GM18868 (cell line): Measurements from ENCODE around the gene ATG9B.
"Not testable (repeated sequence)": the region's sequence is repeated elsewhere in the genome, so short reads cannot be mapped to it uniquely, and the experiment has no call there.

Experiments used
- ATAC-seq: cut with Tn5 transposase; IDR thresholded peaks from one replicate; pipeline ENCODE4 v1.9.1; 2021; ENCODE audit warnings: mild to moderate bottlenecking, moderate library complexity; ENCODE audit not compliant: unreplicated experiment

ATG9B gene

DNA sequence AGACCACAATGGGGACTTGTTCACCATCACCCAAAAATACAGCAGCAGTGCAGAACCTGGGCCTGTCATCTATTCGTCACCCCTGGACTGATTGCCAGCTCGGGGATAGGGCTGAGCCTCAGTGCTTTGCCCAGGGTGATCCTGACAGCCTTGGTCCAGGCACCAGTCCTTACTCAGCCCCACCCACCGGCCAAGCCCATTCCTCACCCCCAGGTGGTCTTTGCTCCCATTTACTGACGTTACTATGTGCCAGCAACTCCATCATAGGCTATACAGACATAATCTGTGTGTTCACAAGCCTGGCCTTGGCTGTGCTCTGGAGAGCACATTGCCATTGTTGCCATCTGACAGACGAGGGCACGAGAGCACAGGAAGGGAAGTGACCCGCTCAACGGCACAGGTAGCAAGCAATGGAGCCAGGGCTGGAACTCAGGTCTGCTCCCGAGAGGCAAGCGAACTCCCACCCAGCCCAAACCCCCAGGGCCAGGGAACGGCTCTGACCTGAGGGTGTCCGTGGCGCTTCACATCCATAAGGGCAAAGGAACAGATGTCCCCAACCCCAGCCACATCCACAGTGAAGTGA lies 6.8 kb downstream of the ATG9B start:
- ATAC-seq, result no peak

DNA sequence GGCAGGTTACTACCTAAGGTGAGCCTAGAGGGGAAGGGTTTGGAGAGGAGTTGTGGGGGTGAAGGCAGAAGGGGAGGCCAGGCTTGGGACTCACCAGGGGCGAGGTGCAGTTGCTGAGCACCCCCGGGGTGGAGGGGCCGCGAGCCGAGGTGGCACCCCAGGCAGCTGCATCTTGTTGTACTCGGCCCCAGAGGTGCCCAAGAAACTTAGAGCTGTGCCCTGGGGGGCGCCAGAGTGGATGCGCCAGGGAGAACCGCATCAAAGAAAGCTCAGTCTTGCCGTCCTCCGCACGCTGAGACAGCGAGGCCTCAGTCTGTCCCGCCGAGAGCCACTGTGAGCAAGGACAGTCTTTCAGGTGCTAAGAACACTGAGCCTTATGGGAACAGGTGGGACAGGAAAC lies 7.4 kb downstream of the ATG9B start:
- ATAC-seq, result no peak

DNA sequence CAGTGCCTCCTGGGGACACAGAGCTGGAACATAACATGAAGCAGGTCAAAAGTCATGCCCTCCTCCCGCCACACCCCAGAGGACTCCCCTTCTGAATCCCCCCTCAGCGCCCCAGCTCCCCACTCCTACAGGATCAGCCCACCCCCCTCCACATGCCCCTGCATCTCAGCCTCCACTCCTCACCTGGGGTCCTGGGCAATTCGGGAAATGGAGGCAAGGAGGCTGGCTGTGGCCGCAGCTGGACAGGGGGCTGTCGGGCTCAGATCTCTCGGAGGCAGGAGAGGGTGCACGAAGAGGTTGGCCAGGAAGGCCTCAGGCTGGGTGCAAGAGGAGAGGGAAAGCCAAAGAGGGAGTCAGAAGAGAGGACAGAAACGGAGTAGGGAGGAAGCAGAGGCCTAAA lies 7.8 kb downstream of the ATG9B start:
- no peak for ATAC-seq

DNA sequence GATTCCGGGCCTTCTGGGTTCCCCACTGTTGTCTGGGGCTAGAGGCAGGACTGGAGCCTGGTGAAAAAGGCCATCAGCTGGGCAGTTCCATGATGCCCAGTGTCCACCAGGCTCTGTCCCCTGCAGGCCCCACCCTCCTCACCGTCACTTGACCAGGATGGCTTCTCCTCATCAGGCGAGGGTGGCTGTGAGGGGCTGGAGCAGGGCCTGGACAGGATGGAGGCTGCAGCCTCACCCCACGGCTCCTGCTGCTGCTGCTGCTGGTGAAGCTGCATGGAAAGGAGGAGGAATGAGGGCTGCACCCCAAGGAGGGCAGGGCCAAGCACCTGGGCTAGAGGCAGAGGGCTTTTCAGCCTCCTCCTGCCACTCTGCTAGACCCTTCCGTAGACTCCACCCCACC lies 8.3 kb downstream of the ATG9B start:
- no peak for ATAC-seq

DNA sequence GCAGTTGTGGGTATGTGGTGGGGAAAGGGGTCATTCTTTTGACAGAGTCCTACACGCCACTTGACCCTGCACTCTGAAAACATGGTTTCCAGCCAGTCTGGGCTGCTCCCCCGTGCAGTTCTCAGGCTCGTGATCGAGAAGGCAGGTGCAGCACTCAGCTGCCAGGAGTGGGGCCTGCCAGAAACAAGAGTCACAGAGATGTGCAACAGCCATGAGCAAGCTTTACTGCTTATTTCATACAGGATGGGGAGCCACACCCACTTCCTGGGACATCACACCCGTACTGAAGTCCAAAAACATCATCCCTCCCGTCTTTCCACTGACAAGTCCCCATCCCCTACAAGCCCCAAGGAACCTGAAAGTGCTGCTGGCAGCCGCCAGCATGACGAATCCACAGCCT lies 9.3 kb downstream of the ATG9B start:
- ATAC-seq, result no peak

DNA sequence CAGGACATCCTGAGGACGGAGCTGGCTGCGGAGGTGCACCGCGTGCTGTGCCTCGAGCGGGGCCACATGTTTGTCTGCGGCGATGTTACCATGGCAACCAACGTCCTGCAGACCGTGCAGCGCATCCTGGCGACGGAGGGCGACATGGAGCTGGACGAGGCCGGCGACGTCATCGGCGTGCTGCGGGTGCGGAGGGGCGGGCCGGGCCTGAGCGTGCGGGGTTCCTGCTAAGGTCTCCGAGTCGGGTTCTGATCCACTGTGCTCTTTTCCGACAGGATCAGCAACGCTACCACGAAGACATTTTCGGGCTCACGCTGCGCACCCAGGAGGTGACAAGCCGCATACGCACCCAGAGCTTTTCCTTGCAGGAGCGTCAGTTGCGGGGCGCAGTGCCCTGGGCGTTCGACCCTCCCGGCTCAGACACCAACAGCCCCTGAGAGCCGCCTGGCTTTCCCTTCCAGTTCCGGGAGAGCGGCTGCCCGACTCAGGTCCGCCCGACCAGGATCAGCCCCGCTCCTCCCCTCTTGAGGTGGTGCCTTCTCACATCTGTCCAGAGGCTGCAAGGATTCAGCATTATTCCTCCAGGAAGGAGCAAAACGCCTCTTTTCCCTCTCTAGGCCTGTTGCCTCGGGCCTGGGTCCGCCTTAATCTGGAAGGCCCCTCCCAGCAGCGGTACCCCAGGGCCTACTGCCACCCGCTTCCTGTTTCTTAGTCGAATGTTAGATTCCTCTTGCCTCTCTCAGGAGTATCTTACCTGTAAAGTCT lies 10.4 kb downstream of the ATG9B start:
- ATAC-seq, result no peak

DNA sequence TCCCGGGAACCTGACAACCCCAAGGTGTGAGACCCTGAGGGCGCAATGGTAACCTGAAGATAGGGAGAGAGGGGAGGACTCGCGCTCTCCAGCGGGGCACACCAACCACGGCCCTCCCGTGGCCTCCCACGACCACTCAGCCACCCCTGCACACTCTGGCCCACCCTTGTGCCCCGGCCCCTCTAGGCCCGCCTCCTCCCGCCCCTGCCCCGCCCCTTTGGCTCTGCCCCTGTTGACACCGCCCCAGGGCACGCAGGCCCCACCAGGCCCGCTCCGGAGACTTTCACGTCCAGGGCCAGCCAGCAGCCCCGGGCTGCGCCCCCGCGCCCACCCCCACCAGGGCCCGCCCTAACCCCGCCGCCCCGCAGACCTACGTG lies 10.9 kb downstream of the ATG9B start:
- no peak for ATAC-seq

DNA sequence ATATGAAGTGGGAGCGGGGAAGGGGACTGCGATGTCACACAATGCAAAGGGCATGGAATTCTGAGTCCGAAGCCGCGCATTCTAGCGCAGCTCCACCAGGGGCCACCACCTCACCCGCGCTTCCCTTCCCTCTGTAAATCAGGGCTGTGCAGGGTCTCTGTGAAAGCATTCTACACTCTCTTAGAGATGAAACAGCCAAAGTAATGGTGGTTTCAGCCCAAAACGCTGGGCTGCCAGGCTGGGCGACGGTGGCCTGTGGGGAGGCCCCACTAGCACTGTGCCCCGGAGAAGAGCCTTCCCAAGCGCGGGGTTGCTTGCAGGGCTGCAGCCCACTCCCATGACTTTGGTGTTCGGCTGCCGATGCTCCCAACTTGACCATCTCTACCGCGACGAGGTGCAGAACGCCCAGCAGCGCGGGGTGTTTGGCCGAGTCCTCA lies 11.4 kb downstream of the ATG9B start:
- ATAC-seq, result no peak

DNA sequence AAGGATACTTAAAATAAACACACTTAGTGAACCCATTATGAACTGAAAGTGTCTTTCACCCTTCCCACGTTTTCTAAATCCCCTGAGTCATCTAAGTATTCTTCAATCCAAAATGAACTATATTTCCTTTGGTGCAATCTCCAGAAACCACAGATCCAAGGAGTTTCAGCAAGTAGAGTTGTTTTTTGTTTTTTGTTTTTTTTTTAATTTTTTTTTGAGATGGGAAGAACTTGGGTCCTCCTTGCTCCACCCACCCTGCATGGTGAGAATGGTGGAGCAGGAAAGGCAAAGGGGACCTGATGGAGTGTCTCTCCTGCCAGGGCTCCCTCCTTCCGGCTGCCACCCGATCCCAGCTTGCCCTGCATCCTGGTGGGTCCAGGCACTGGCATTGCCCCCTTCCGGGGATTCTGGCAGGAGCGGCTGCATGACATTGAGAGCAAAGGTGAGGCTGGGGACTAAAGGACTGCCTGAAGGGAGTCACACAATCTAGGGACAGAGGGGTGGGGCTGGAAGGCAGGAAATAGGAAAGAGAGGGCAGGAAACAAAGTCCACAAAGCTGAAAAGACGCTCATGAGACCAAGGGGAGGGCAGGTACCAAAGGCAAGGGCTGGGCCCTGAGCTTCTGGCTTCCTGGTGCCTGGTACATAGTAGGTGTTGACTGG lies 12.1 kb downstream of the ATG9B start:
- no peak for ATAC-seq

DNA sequence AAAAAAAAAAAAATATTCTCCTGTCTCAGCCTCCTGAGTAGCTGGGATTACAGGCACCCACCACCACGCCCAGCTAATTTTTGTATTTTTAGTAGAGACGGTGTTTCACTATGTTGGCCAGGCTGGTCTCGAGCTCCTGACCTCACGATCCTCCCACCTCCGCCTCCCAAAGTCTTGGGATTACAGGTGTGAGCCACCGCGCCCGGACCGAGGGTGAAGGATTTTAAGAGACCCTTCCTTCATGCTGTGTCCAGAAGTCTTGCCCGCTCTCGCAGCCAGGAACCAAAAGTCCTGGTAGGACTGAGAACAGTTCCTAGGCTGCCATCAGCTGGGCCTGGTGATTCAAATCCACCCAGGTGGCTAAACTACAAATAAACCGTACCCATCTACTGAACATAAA lies 12.7 kb downstream of the ATG9B start:
- ATAC-seq, result not testable (repeated sequence)

DNA sequence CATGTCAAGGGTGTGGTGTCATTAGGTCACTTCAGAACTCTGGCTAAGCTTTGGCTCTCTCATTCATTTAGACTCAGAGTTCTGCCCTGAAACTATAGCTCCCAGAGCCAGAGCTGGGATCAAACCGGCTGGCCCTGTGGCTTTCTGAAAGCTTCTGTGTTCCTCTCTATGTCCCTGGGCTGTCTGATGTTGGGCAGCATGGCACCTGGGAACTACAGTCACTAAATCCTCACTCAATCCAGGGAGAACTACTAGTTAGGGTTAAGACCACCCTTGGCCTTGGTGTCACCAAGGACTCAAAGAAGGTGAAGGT lies 13.2 kb downstream of the ATG9B start:
- ATAC-seq, result no peak

DNA sequence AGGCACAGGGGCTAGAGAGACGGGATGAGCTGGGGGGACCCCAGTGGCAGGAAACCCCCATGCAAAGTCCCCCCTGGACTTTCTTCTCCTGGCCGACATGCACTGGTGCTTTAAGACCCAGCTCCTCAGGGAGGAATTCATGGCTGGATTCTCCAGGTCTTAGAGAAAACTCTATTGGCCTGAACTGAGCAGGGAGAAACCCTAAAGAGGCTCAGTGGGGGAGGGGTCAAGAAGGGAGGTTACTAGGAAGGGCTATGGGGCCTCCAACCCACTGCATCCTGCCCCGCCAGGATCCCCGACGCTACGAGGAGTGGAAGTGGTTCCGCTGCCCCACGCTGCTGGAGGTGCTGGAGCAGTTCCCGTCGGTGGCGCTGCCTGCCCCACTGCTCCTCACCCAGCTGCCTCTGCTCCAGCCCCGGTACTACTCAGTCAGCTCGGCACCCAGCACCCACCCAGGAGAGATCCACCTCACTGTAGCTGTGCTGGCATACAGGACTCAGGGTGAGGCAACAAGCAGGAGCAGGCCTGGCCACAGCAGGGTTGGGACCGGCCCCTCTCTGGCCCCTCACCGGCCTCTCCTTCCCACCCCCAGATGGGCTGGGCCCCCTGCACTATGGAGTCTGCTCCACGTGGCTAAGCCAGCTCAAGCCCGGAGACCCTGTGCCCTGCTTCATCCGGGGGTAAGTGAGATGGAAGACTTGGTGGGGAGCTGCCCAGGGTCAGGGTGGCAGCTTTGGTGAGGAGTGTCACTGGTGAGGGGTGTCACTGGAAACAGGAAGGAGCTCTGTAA lies 13.8 kb downstream of the ATG9B start:
- ATAC-seq, result no peak

DNA sequence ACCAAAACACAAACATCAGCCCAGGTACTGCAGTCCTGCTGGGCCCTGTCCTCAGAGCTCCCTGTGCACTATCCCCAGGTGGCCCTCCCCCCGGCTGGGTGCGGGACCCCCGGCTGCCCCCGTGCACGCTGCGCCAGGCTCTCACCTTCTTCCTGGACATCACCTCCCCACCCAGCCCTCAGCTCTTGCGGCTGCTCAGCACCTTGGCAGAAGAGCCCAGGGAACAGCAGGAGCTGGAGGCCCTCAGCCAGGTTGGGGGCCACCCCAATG lies 14.3 kb downstream of the ATG9B start:
- no peak for ATAC-seq

DNA sequence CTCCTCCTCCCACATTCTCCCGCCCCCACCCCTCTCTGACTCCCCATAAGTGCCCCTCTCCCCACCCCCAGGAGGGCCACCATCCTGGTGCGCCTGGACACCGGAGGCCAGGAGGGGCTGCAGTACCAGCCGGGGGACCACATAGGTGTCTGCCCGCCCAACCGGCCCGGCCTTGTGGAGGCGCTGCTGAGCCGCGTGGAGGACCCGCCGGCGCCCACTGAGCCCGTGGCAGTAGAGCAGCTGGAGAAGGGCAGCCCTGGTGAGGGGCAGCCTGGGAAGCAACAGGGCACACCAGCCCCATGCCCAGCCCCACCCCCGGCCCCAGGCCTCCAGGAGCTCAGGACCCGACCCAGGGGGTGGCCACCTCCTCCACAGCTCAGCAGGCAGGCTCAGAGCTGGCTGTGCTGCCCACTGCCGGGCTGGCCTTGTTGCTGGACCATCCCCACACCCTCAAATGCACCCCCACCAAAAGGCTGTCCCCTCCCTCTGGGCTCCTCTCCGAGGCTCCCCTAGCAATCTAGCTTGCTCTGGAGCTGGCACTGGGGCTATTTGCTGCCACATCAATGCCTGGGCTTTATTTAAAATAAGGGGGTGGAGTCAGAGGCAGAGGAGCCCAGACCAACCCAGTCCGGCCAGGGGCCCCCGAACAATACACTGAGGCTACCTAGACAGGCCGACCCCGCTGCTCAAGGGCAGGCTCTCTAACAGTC lies 14.8 kb downstream of the ATG9B start:
- no peak for ATAC-seq

DNA sequence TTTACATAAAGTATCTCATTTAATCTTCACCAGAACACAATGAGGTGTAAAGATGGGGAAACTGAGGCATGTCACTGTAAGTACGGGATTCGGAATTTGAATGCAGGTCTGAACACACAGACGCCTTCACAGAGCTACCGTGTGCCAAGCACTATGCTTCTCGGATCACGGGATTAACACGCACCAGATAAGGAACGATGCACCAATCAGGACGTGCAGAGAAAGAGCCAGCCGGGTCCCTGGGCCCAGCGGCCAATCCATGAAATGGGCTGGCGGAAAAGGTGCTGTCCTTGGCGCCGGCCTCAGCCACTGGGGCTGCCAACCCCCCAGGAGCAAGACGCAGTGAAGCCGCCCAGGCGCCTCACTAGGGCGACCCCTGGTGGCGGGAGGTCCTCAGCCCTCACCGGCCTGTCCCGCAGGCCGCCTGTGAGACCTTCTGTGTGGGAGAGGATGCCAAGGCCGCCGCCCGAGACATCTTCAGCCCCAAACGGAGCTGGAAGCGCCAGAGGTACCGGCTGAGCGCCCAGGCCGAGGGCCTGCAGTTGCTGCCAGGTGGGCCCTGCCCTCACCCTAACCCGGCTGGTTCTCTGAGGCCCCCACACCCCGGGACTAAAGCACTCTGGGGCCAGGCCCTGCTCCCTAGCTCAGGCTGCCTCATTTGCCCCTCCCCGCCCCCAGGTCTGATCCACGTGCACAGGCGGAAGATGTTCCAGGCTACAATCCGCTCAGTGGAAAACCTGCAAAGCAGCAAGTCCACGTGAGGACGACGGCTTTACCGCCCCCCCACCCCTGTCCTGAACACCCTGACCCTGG lies 15.6 kb downstream of the ATG9B start:
- peak; percentile 67 for ATAC-seq

DNA sequence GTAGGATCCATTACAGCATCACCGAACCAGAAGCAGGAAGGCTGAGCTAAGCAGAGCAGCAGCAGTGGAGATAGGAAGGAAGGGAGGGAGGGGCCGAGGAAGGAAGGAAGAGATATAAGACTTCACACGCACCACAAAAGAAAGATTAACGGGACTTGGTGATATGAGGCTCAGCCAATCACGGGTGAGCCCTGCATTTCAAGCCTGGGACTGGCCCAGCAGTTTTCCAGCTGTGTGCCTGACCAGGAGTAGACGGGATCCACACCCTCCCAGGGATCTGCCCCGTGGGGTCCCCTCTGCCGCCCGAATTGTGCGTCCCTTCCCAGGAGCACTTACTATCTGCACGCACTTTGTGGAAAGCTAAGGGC lies 16.2 kb downstream of the ATG9B start:
- no peak for ATAC-seq

DNA sequence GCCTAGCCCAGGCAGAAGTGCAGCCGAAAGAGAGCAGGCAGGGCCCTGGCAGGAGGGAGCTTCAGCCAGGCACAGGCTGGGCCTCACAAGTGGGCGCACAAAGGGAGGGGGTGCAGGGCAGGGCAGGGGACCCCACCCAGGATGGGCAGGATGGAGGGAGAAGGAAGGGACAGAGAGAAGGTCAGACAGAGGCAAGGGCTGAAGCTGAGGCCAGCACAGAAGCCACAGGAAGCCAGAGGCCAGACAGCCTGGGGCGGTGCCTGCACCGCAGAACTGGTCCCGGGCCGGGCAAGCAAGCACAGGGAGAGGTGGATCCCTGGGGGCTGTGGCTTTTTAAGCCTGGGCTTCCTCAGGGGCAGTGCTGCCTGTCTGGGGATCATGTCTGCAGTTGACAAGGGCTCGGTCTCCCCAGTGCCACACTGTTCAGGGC lies 16.8 kb downstream of the ATG9B start:
- ATAC-seq, result no peak

DNA sequence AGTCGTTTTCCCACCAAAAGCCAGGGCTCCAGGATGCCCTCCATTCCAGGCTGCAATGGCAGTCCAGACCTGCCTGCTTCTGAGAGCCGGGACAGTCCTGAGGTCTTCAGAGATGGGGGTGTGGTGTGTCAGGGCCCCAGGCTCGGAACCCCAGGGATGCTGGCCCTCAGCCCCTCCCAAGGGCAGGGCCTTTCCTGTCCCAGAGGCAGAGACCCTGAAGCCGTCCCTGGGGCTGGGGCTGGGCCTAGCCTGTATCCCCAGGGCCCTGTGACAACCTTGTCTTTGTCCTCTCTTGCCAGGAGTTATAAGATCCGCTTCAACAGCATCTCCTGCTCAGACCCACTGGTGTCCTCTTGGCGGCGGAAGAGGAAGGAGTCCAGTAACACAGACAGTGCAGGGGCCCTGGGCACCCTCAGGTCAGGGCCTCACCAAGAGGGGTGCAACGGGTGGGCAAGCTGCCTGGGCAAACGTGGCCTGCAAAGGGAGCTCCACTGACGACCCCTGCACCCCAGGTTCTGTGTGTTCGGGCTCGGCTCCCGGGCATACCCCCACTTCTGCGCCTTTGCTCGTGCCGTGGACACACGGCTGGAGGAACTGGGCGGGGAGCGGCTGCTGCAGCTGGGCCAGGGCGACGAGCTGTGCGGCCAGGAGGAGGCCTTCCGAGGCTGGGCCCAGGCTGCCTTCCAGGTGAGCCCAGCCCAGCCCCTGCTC lies 17.5 kb downstream of the ATG9B start:
- no peak for ATAC-seq

DNA sequence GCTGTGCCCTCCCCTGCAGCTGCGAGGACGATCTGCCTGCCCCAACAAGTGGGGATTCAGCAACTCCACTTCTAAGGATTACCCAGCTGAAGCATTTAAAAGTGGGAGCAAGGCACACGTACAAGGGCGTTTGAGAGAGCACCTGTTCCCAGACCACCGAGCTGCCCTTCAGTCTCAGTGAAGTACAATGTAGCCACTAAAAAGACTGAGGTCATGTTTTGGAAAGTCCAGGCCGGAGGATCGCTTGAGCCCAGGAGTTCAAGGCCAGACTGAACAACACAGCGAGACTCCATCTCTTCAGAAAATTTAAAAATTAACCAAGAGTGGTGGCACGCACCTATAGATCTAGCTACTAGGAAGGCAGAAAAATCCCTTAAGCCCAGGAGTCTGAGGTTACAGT lies 18.7 kb downstream of the ATG9B start:
- no peak for ATAC-seq

DNA sequence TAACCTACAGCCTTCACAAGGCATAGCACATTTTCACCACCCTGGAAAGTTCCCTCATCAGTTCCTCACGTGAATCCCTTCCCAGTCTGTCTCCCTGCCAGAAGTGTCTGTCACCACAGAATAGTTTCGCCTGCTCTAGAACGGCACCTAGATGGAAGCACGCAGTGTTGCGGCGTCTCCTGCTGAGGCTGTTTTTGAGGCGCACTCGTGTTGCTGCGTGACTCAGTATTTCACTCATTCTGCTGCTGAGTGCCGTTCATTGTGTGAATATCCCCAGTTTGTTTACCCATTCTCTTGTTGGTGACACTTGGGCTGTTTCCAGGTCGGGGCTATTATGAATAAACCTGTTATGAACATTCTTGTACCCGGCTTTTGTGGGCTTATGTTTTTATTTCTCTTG lies 20.7 kb downstream of the ATG9B start:
- no peak for ATAC-seq
